HG03378 (cell line): Measurements from ENCODE around the gene EVC2.

Experiments used
- ATAC-seq: cut with Tn5 transposase; IDR thresholded peaks from one replicate; pipeline ENCODE4 v1.9.1; 2021; ENCODE audit warnings: mild to moderate bottlenecking, moderate library complexity; ENCODE audit not compliant: unreplicated experiment

The EVC2 gene

GRCh38 chr4:5686338-5686737, 22.0 kb downstream of the EVC2 start:
- no peak for ATAC-seq

- no peak for ATAC-seq
Measured at GRCh38 chr4:5685296-5685695, 23.1 kb downstream of the EVC2 start.

- ATAC-seq = no peak
Measured at GRCh38 chr4:5683566-5683965, 24.8 kb downstream of the EVC2 start.

GRCh38 chr4:5678977-5679376, 29.4 kb downstream of the EVC2 start:
- no peak for ATAC-seq

GRCh38 chr4:5676763-5677162, 31.6 kb downstream of the EVC2 start:
- ATAC-seq = no peak

- ATAC-seq = no peak
Measured at GRCh38 chr4:5666741-5667140, 41.6 kb downstream of the EVC2 start.

GRCh38 chr4:5664778-5665177, 43.6 kb downstream of the EVC2 start:
- ATAC-seq = no peak

- ATAC-seq = no peak
Measured at GRCh38 chr4:5662555-5662954, 45.8 kb downstream of the EVC2 start.

- ATAC-seq = no peak
Measured at GRCh38 chr4:5661237-5661636, 47.1 kb downstream of the EVC2 start.

- no peak for ATAC-seq
Measured at GRCh38 chr4:5660185-5660584, 48.2 kb downstream of the EVC2 start.

GRCh38 chr4:5658974-5659373, 49.4 kb downstream of the EVC2 start:
- no peak for ATAC-seq

GRCh38 chr4:5656415-5656814, 51.9 kb downstream of the EVC2 start:
- ATAC-seq = no peak

GRCh38 chr4:5654791-5655190, 53.6 kb downstream of the EVC2 start:
- ATAC-seq = no peak

GRCh38 chr4:5651089-5651488, 57.3 kb downstream of the EVC2 start:
- ATAC-seq = no peak

- no peak for ATAC-seq
Measured at GRCh38 chr4:5650040-5650439, 58.3 kb downstream of the EVC2 start.

- no peak for ATAC-seq
Measured at GRCh38 chr4:5647351-5647750, 61.0 kb downstream of the EVC2 start.

GRCh38 chr4:5640096-5640495, 68.3 kb downstream of the EVC2 start:
- no peak for ATAC-seq

GRCh38 chr4:5639556-5639955, 68.8 kb downstream of the EVC2 start:
- no peak for ATAC-seq

- no peak for ATAC-seq
Measured at GRCh38 chr4:5638976-5639375, 69.4 kb downstream of the EVC2 start.

GRCh38 chr4:5638316-5638715, 70.0 kb downstream of the EVC2 start:
- ATAC-seq = no peak

- no peak for ATAC-seq
Measured at GRCh38 chr4:5636766-5637670, 71.3 kb downstream of the EVC2 start.

GRCh38 chr4:5635826-5636195, 72.5 kb downstream of the EVC2 start:
- ATAC-seq = no peak

GRCh38 chr4:5632571-5632970, 75.8 kb downstream of the EVC2 start:
- no peak for ATAC-seq
